K562 (cell line): ENCODE data around the gene MYO1H. TPM values are rescaled to one million over a fixed set of nuclear protein-coding genes. Genes with fewer than 3 reads are reported as not detected.
A peak's percentile ranks its signal among the peaks of the same experiment; 100 is the strongest.

Experiments
- CBX5 ChIP-seq: IDR thresholded peaks from 2 replicates; pipeline ENCODE4 v1.6.1; 2014; ENCODE audit warnings: low read depth, borderline replicate concordance
- CREB3L1 ChIP-seq: fragments of 450-650 bp; IDR thresholded peaks from 2 replicates; pipeline ENCODE4 v1.6.1; 2014; ENCODE audit warnings: low read depth, mild to moderate bottlenecking, moderate library complexity, borderline replicate concordance
- DACH1 ChIP-seq: fragments of 450-650 bp; IDR thresholded peaks from 2 replicates; pipeline ENCODE4 v1.6.1; 2018; ENCODE audit not compliant: partially characterized antibody
- EZH2 ChIP-seq: IDR thresholded peaks from 2 replicates; pipeline ENCODE4 v1.6.1; 2012; ENCODE audit warnings: low read depth, mild to moderate bottlenecking, inconsistent platforms, low read length, borderline replicate concordance
- MITF ChIP-seq: IDR thresholded peaks from 2 replicates; pipeline ENCODE4 v1.6.1; 2014; ENCODE audit warnings: antibody characterized with exemption
- PHTF2 ChIP-seq: fragments of 250-450 bp; sonication (Bioruptor Pico); IDR thresholded peaks from 2 replicates; pipeline ENCODE4 v1.5.0; 2021; ENCODE audit warnings: mild to moderate bottlenecking
- SREBF2 ChIP-seq: sonication (generic); formaldehyde crosslinking; IDR thresholded peaks from 2 replicates; pipeline ENCODE4 v1.4.0; 2020; ENCODE audit warnings: mild to moderate bottlenecking, missing genetic modification reagents
- TARDBP ChIP-seq: fragments of 450-650 bp; IDR thresholded peaks from 2 replicates; pipeline ENCODE4 v1.6.1; 2016
- TEAD2 ChIP-seq: fragments of 450-650 bp; IDR thresholded peaks from 2 replicates; pipeline ENCODE4 v1.6.1; 2016; ENCODE audit warnings: missing genetic modification characterization, control low read depth, missing compliant biosample characterization
- ZEB2 ChIP-seq: fragments of 450-650 bp; IDR thresholded peaks from 2 replicates; pipeline ENCODE4 v1.6.1; 2016
- ZNF174 ChIP-seq: fragments of 250-450 bp; sonication (Bioruptor Pico); IDR thresholded peaks from 2 replicates; pipeline ENCODE4 v1.4.0; 2020; ENCODE audit warnings: mild to moderate bottlenecking
- ZSCAN29 ChIP-seq: fragments of 450-650 bp; IDR thresholded peaks from 2 replicates; pipeline ENCODE4 v1.6.1; 2017
- polyA plus RNA-seq, 8 experiments: library from polyadenylated mRNA; depleted of rRNA in 4 of 8; stranded (reverse) in 5 of 8; unstranded in 3 of 8; fragments of >200 nt; fragmentation: Nextera tagmentation in 2 of 8; fragmentation: Illumina TruSeq in 1 of 8; extraction: Ambion mirVana in 2 of 8; extraction: Trizol in 1 of 8; gene quantifications; 2 replicates each; pipeline versions ENCODE4 v1.2.1 to v1.2.3, GENCODE V29; 2011 to 2014; ENCODE audit warnings: inconsistent platforms in 1 of 8, missing spikeins in 1 of 8
- total RNA-seq, 7 experiments: library from RNA; depleted of rRNA in 6 of 7; stranded (reverse); fragments of >200 nt in 6 of 7; fragmentation: Illumina TruSeq in 2 of 7; extraction: Trizol in 2 of 7; gene quantifications; 2 replicates each; pipeline versions ENCODE4 v1.2.1 to v1.2.3, GENCODE V29; 2011 to 2021; ENCODE audit warnings: low replicate concordance in 1 of 7

Gene MYO1H
- total and polyA plus RNA-seq, 9 of the 15 experiments (the other 6 are each of a cell fraction or from before 2014, with no cell fraction given), result not detected

GRCh38 chr12:109477185-109477962 is 129.7 kb downstream of the MYO1H start, which contains the start of the genes KCTD10 and UBE3B (continued):
- TF ChIP-seq CBX5 (no peak), TARDBP (peak; percentile 72; the same call in 1 of the 2 replicates), MITF (no peak), EZH2 (no peak), ZEB2 (peak; percentile 100), PHTF2 (CRISPR knock-in tag) (no peak), TEAD2 (tag) (no peak), CREB3L1 (peak; percentile 70; the same call in 1 of the 2 replicates), ZSCAN29 (peak; percentile 18; the same call in 1 of the 2 replicates), SREBF2 (CRISPR knock-in tag) (0 out of 2 replicates have a peak, but pooled peaks have one; percentile 62), ZNF174 (CRISPR knock-in tag) (no peak), DACH1 (no peak)
